HG02798 (cell line): Measurements from ENCODE around the gene MEX3A.
"Not testable (repeated sequence)": the region's sequence is repeated elsewhere in the genome, so short reads cannot be mapped to it uniquely, and the experiment has no call there.

Experiments
- ATAC-seq: cut with Tn5 transposase; IDR thresholded peaks from one replicate; pipeline ENCODE4 v1.9.1; 2021; ENCODE audit warnings: mild to moderate bottlenecking; ENCODE audit not compliant: unreplicated experiment, poor library complexity

Gene MEX3A

GRCh38 chr1:156063997-156064285 lies 18.3 kb downstream of the MEX3A start:
- ATAC-seq = no peak

GRCh38 chr1:156062189-156062588 lies 20.1 kb downstream of the MEX3A start:
- no peak for ATAC-seq

- no peak for ATAC-seq
These were observed 21.2 kb downstream of the MEX3A start, which contains the start of gene RAB25 for GRCh38 chr1:156060937-156061636. Gene RAB25 (plus strand): TSS chr1:156061160. CDS start chr1:156061401, 241 bp downstream.

GRCh38 chr1:156056326-156056849 lies 25.9 kb downstream of the MEX3A start:
- ATAC-seq = no peak

- no peak for ATAC-seq
These were observed 26.8 kb downstream of the MEX3A start for GRCh38 chr1:156055281-156056048.

GRCh38 chr1:156054500-156055280 lies 27.6 kb downstream of the MEX3A start, which contains the start of gene LAMTOR2:
Gene LAMTOR2 (plus strand): TSS chr1:156054782. CDS start chr1:156054890, 108 bp downstream.
- ATAC-seq = peak; percentile 79

GRCh38 chr1:156053768-156054499 lies 28.3 kb downstream of the MEX3A start, which contains the start of gene UBQLN4:
Gene UBQLN4 (minus strand): TSS chr1:156053798. CDS start chr1:156053701, 97 bp downstream.
- ATAC-seq = peak; percentile 63

- no peak for ATAC-seq
These were observed 29.1 kb downstream of the MEX3A start for GRCh38 chr1:156052862-156053767.

GRCh38 chr1:156051011-156051725 lies 31.1 kb downstream of the MEX3A start:
- ATAC-seq = no peak

- ATAC-seq = no peak
These were observed 31.9 kb downstream of the MEX3A start for GRCh38 chr1:156050376-156050775.

GRCh38 chr1:156048663-156049258 lies 33.5 kb downstream of the MEX3A start:
- ATAC-seq = no peak

GRCh38 chr1:156045076-156045475 lies 37.2 kb downstream of the MEX3A start:
- ATAC-seq = no peak

- no peak for ATAC-seq
These were observed 39.4 kb downstream of the MEX3A start for GRCh38 chr1:156042828-156043227.

- not testable (repeated sequence) for ATAC-seq
These were observed 47.3 kb downstream of the MEX3A start for GRCh38 chr1:156034991-156035390.

GRCh38 chr1:156033011-156033410 lies 49.3 kb downstream of the MEX3A start:
- ATAC-seq = no peak

- no peak for ATAC-seq
These were observed 55.7 kb downstream of the MEX3A start for GRCh38 chr1:156026588-156026987.

GRCh38 chr1:156025876-156026275 lies 56.4 kb downstream of the MEX3A start:
- no peak for ATAC-seq

GRCh38 chr1:156024801-156025200 lies 57.5 kb downstream of the MEX3A start:
- ATAC-seq = no peak
